UCSD-AML1 (cell line): Measurements from ENCODE around the gene C1orf122.

Experiments
- DNase-seq: peaks from one replicate; lab custom pipeline; 2025; ENCODE audit not compliant: unreplicated experiment; lab: John Stamatoyannopoulos, UW

Gene C1orf122

DNA sequence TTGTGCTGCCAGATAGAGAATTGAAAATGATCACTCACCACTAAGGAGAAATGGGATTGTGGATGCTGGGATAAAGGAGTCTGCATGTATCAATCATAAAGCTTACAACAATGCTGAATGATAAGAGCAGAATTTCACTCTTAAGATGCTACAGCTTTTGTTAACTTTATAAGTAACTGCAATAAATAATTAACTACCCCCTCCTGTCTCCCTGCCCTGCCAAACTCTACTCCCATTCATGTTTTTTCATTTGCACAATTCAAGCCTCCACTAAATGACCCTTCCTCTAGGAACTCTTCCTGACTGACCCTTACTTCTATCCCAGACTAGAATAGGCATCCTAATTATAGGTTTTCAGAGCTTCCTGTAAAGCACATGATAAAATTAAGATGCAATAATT, 36.9 kb downstream of the C1orf122 start:
- DNase-seq: no peak

DNA sequence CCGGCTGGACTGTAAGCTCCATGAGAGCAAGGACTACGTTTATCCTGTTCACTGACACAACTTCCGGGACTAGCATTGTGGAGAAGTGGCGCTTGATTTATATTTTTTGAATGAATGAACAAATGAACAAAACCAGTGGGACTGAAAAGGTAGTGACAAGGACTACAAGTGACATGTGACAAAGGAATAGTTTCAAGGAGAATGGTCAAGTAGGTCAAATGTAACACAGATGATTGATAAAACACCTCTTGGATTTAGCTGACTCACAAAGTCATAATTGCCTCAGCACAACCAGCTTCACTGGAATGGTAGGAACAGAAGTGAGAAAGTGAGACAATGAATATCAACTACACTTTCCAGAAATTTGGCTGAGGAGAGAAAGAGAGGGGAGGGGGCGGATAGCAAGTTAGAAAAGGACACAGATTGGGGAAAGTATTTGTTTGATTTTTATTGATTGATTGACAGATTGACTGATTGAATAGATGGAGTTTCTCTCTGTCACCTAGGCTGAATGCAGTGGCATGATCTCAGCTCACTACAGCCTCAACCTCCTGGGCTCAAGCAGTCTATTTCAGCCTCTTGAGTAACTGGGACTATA, 37.6 kb downstream of the C1orf122 start:
- DNase-seq: no peak

DNA sequence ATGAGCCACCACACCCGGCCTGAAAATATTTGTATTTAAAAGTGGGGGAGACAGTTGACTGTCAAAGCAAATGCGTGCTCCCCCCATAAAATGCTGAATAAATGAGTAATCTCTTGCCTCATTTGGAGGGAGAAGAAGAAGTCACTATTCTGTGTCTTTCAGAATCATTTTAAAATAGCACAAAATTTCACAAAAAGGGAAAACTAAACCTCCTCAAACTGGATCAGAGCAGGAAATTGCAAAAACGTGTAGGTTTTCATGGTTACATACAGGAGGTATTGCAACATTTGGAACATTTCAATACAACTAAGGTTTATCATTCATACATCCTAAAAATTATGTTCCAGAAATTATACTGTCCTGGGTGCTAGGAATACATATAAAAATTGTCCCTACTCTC, 38.2 kb downstream of the C1orf122 start:
- DNase-seq: no peak

DNA sequence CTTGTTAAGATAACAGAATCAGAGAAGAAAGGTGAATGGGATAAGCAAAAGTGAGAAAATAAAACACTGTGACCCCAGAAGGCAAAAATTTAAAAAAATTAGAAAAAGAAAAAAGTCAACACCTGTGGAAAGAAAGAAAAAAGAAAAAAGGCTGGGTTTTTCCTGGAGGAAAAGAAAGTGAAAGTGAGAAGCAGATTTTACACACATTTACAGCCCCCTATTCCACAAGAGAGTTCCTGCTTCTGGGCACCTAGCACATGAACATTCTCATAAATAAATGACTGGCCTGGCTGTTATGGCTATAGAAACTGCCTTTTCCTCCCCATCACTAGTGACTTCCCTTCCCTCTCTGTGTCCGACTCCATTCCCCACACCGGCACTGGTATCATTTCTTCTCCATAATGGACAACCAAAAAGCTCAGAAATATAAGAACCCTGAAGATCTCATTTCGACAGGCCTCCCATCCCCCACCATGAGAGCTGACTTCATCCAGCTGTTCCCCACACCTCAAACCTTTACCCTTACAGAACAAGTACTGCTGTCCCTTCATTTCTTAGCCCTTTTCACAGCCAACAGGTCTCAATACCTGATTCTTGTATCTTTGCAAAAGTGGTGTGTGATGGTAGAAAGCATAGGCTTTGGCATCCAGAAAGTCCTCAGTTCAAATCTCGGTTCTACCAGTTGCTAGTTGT, 39.2 kb downstream of the C1orf122 start:
- DNase-seq: no peak

DNA sequence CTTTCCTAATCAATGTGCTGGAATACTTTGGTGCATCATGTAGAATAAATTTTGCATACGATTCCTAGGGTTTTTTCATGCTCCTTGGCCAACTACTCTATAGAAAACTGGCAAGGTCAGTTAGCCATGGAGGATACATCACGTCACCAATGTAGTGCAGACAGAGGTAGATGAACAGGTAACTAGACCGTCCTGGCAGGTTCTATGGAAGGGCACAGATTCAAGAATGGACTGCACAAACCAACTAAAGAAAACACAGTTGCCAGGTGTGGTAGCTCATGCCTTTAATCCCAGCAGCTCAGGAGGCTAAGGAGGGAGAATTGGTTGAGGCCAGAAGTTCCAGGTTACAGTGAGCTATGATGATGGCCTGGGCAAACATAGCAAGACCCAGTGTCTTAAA, 41.9 kb downstream of the C1orf122 start:
- no peak for DNase-seq

DNA sequence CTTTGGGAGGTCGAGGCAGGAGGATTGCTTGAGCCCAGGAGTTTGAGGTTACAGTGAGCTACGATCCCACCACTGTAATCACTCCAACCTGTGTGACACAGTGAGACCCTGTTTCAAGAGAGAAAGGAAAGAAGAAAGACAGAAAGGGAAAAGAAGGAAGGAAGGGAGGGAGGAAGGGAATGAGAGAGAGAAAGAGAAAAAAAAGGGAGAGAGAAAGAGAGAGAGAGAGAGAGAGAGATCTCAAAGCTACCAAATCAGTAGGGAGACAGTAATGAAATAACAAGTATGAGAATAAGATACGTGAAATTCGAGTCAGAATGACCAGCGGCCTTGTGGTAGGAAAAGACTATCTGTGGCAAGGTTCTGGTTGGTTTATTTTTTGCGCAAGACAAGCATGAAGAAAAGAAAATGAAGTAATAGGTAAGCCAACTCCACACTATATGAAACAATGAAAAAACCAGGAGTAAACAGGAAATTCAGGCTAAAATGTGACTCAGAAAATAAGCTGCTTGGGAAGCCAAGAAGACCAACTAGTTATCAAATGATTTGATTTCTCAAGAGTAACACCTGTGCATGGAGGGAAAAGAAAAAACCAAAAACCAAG, 42.9 kb downstream of the C1orf122 start:
- no peak for DNase-seq

DNA sequence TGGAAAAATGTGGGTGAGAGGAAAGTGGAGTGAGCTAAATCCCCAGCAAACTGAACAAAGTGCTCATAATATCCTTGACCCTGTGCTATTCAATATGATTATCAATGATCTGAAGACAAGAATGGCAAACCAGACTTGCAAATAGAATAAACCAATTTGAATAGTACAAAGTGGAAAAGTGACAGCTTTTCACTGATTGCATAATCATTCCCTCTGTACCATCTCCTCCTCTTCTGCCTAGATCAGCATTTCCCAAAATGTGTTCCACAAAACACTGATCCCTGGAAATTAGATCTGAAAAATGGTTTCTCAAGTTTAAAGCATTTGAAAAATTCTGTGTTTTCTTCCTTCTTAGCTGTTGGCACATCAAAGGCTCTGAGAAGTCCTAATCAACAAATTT, 43.7 kb downstream of the C1orf122 start:
- DNase-seq: no peak

DNA sequence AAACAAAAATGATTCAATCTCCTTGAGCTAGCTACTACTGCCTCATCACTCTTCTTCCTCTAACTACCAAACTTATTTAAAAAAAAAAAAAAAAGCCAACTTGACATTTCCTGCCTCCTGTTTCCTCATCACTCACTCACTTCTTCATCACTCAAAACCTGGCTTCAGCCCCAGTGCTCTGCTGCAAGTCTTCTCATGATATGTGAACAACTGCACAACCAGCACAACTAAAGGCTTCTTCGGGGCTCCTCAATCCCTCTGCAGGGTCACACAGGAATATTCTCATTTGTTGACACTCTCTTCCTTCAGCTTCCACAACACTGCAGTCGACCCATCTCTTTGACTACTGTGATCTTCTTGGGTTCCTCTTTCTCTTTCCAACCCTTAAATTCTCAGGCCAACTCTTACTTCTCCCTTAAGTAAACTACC, 44.2 kb downstream of the C1orf122 start:
- DNase-seq: peak; percentile 27

DNA sequence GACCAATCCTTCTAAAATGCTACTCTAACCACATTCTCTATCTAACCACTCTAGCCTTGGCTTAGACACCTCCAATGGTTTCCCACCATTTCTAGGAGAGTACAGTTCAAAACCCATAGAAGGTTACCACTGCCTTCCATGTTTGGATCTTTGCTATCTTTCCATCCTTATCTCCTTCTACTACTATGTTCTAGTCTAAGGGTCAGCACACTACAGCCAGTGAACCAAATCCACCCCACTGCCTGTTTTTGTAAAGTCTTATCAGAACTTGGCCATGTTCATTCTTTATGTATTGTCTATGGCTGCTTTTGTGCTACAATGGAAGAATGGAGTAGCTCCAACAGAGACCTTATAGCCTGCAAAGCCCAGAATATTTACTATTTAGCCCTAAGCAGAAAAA, 45.6 kb downstream of the C1orf122 start:
- DNase-seq: no peak

DNA sequence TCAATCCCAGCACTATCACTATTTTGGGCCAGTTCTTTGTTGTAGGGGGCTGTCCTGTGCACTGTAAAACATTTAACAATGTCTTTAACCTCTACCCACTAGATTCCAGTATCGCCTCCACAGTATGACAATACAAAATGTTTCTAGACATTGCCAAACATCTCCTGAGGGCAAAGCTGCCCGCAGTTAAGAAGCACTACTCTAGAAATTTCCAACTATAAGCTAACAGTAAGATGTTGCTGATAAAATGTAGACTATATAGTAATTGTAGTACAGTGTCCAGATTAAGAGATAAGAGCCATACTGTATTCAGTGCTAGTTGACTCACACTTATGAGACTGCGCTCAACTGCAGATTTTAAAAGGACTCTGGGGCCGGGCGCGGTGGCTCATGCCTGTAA, 46.8 kb downstream of the C1orf122 start:
- no peak for DNase-seq
